Keratinocyte (primary cell): ENCODE data around the gene FBXL14. TPM values are rescaled to one million over a fixed set of nuclear protein-coding genes. Genes with fewer than 3 reads are reported as not detected.

Source experiments
- DNase-seq: peaks from one replicate; pipeline ENCODE4 v3.0.0-alpha.2; 2011; ENCODE audit warnings: low read depth, missing footprints, low spot score
- FAIRE-seq: peaks from 2 replicates; lab custom pipeline; 2011; peaks lifted over from hg19 to GRCh38; lab: Jason Lieb, UNC
- H2AFZ ChIP-seq: 2 replicates; pipeline ENCODE4 v1.6.0; 2012; ENCODE audit warnings: low read length, control low read depth, inconsistent platforms; ENCODE audit not compliant: control insufficient read depth
- H3K27ac ChIP-seq: 2 replicates; pipeline ENCODE4 v1.5.1; 2011; ENCODE audit warnings: low read length; ENCODE audit not compliant: control insufficient read depth, insufficient read depth
- H3K27me3 ChIP-seq: 3 replicates; pipeline ENCODE4 v1.6.0; 2011; ENCODE audit warnings: low read length; ENCODE audit not compliant: control insufficient read depth, insufficient read depth; ENCODE audit errors: extremely low read depth
- H3K36me3 ChIP-seq, 2 experiments: 2 replicates in 1 of 2; 3 replicates in 1 of 2; pipeline ENCODE4 v1.5.1; 2011; ENCODE audit warnings: low read length in 2 of 2, mild to moderate bottlenecking in 1 of 2; ENCODE audit not compliant: control insufficient read depth in 2 of 2, insufficient read depth in 2 of 2; ENCODE audit errors: extremely low read depth in 1 of 2
- H3K4me1 ChIP-seq: 3 replicates; pipeline ENCODE4 v1.5.1; 2011; ENCODE audit warnings: low read length; ENCODE audit not compliant: control insufficient read depth, insufficient read depth; ENCODE audit errors: extremely low read depth
- H3K4me2 ChIP-seq: 3 replicates; pipeline ENCODE4 v1.6.0; 2011; ENCODE audit warnings: low read depth, low read length; ENCODE audit not compliant: control insufficient read depth, insufficient read depth; ENCODE audit errors: extremely low read depth
- H3K4me3 ChIP-seq, 3 experiments: fragments of 200-600 bp in 1 of 3; sonication (generic) in 1 of 3; 2 replicates in 2 of 3; 3 replicates in 1 of 3; pipeline ENCODE4 v1.5.1; 2011 to 2016; ENCODE audit warnings: low read length in 3 of 3, mild to moderate bottlenecking in 3 of 3, control low read depth in 2 of 3, inconsistent platforms in 1 of 3, low read depth in 1 of 3, mixed read lengths in 1 of 3, mixed run types in 1 of 3, moderate library complexity in 1 of 3; ENCODE audit not compliant: control insufficient read depth in 2 of 3, insufficient read depth in 2 of 3; ENCODE audit errors: extremely low read depth in 1 of 3
- H3K79me2 ChIP-seq: 2 replicates; pipeline ENCODE4 v1.6.0; 2012; ENCODE audit warnings: low read length; ENCODE audit not compliant: control insufficient read depth, insufficient read depth
- H3K9ac ChIP-seq: 3 replicates; pipeline ENCODE4 v1.6.0; 2011; ENCODE audit warnings: low read length; ENCODE audit not compliant: control insufficient read depth, insufficient read depth; ENCODE audit errors: extremely low read depth
- H3K9me1 ChIP-seq: 3 replicates; pipeline ENCODE4 v1.6.0; 2011; ENCODE audit warnings: low read length; ENCODE audit not compliant: control insufficient read depth, insufficient read depth; ENCODE audit errors: extremely low read depth
- H3K9me3 ChIP-seq: 2 replicates; pipeline ENCODE4 v1.5.1; 2012; ENCODE audit warnings: low read depth, low read length; ENCODE audit not compliant: control insufficient read depth
- H4K20me1 ChIP-seq: 3 replicates; pipeline ENCODE4 v1.6.0; 2011; ENCODE audit warnings: low read length; ENCODE audit not compliant: control insufficient read depth, insufficient read depth; ENCODE audit errors: extremely low read depth
- EZH2 ChIP-seq: IDR thresholded peaks from one replicate; pipeline ENCODE4 v1.6.1; 2012; ENCODE audit warnings: inconsistent platforms, mild to moderate bottlenecking, low read length, moderate library complexity
- dilution Hi-C: fragments of 300-500 bp; cut with MboI; formaldehyde crosslinking; loops from one replicate; pipeline ENCODE4 v1.7.0; 2020; ENCODE audit warnings: low sequenced_read_pairs; ENCODE audit not compliant: extremely low pct_ligation_motif_present
- polyA plus RNA-seq, 5 experiments: library from polyadenylated mRNA; depleted of rRNA in 3 of 5; stranded (reverse) in 3 of 5; stranded (forward) in 1 of 5; unstranded in 1 of 5; fragments of >200 nt; gene quantifications; 1 replicate in 1 of 5; 2 replicates in 3 of 5; 3 replicates in 1 of 5; pipeline versions ENCODE4 v1.2.1 to v1.2.3, GENCODE V29; 2011 to 2012; ENCODE audit warnings: missing spikeins in 2 of 5, low read depth in 1 of 5, low replicate concordance in 1 of 5
- TF ChIP-seq, protein P1 (sequence below), 3 experiments: IDR thresholded peaks in 1 of 3; conservative IDR thresholded peaks in 1 of 3; optimal IDR thresholded peaks in 1 of 3; 2 replicates in 2 of 3; 3 replicates in 1 of 3; pipeline versions ENCODE3 to v1.5.1; 2011; ENCODE audit warnings: low read length in 3 of 3, mild to moderate bottlenecking in 3 of 3, moderate library complexity in 2 of 3, control low read depth in 1 of 3, inconsistent platforms in 1 of 3; ENCODE audit not compliant: insufficient read depth in 2 of 3; ENCODE audit errors: extremely low read depth in 1 of 3

Gene FBXL14
- polyA plus RNA-seq, 1 donor (not counting 4 experiments of a cell fraction or from before 2014, with no cell fraction given), result 1.8 TPM

DNA sequence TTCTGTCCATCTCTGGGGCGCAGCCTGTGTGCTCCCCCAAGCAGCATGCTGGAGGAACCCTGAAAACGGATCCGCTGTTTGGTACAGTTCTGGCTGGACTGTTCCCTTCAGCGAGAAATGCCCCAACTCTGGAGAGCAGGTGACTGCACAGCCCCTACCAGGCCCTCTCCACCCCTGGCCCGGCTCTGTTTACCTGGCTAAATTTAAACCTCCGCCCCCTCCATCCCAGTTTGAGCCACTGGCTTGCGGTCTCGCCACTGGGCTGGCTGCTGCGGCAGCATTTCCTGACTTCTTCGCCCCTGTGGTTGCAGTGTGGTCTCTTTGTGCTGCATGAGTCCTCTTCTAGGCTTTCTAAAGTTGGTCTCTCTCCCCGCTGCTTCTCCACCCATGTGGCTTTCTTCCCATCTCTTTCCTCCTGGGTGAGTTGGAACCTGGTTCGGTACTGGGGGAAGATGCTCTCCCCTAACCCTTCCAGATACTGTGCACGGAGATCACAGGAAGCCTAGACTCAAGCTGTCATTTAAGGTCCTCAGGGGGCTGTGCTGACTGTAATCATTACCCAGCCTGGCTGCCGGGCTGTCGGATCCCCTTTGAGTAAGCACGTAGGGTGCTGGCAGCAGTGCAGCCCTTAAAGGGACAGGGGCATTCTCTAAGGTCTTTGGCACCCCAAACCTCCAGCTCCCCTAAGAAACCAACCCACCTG lies 60.6 kb downstream of the FBXL14 start:
- Histone ChIP-seq H3K79me2 (peaks cover 75% of the 10 kb centered on the region), H3K27ac (no peak overlapping the region), H3K9ac (no peak overlapping the region), H3K27me3 (peaks cover 23% of the 10 kb centered on the region), H3K9me3 (no peaks in the 10 kb centered on the region), H3K36me3 (no peaks in the 10 kb centered on the region), H3K4me3 (no peak overlapping the region), H4K20me1 (peaks cover 9% of the 10 kb centered on the region), H3K9me1 (no peaks in the 10 kb centered on the region), H3K4me2 (no peak overlapping the region), H2AFZ (no peak overlapping the region), H3K4me1 (peaks cover 16% of the 10 kb centered on the region)
- dilution Hi-C loops, result no loop called here
- TF ChIP-seq, protein P1, sequence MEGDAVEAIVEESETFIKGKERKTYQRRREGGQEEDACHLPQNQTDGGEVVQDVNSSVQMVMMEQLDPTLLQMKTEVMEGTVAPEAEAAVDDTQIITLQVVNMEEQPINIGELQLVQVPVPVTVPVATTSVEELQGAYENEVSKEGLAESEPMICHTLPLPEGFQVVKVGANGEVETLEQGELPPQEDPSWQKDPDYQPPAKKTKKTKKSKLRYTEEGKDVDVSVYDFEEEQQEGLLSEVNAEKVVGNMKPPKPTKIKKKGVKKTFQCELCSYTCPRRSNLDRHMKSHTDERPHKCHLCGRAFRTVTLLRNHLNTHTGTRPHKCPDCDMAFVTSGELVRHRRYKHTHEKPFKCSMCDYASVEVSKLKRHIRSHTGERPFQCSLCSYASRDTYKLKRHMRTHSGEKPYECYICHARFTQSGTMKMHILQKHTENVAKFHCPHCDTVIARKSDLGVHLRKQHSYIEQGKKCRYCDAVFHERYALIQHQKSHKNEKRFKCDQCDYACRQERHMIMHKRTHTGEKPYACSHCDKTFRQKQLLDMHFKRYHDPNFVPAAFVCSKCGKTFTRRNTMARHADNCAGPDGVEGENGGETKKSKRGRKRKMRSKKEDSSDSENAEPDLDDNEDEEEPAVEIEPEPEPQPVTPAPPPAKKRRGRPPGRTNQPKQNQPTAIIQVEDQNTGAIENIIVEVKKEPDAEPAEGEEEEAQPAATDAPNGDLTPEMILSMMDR (optimal IDR thresholded peaks at IDR 0.05 in 1 of 3, IDR thresholded peaks at IDR 0.05 in 1 of 3, conservative IDR thresholded peaks at IDR 0.05 in 1 of 3; ENCODE audit: extremely low read depth in 1 of 3, insufficient read depth in 2 of 3, low read length in 3 of 3), result no peak
- no peak for DNase-seq
- no peak for FAIRE-seq

DNA sequence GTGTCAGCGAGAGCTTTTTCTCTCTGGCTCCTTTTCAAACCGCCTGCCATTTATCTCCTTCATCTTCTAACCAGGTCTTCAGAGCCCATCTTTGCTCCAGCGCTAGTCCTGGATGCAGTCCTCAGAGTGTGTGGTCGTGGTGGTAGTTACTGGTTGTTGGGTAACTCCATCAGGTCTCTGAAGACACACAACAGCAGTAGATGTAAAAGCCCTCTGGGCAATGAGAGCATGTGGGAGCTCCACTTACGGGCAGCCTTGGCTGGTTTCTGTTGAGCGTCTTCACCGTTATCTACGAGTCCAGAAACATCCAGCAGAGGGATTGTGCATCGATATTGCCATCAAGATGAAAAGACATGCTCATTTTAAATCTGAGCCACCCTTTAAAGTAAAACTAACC lies 61.2 kb downstream of the FBXL14 start:
- H4K20me1 ChIP-seq, result peaks cover 9% of the 10 kb centered on the region
- no peak overlapping the region for H3K9ac ChIP-seq
- no peaks in the 10 kb centered on the region for H3K9me3 ChIP-seq
- no peaks in the 10 kb centered on the region for H3K9me1 ChIP-seq
- dilution Hi-C loops, result no loop called here
- no peaks in the 10 kb centered on the region for H3K36me3 ChIP-seq
- no peak overlapping the region for H3K27ac ChIP-seq
- no peak for TF ChIP-seq EZH2
- TF ChIP-seq, protein P1 (optimal IDR thresholded peaks at IDR 0.05 in 1 of 3, IDR thresholded peaks at IDR 0.05 in 1 of 3, conservative IDR thresholded peaks at IDR 0.05 in 1 of 3; ENCODE audit: extremely low read depth in 1 of 3, insufficient read depth in 2 of 3, low read length in 3 of 3), result peak in 1 of 3 experiments; percentile 2
- H3K79me2 ChIP-seq, result peaks cover 70% of the 10 kb centered on the region
- H3K4me1 ChIP-seq, result peaks cover 16% of the 10 kb centered on the region
- FAIRE-seq (peak; percentile 5), DNase-seq (no peak)
- H3K27me3 ChIP-seq, result peaks cover 23% of the 10 kb centered on the region
- H2AFZ ChIP-seq, result no peak overlapping the region
- H3K4me2 ChIP-seq, result no peak overlapping the region
- no peak overlapping the region for H3K4me3 ChIP-seq
